HEK293 (cell line): Measurements from ENCODE around the gene MYO5B.

Experiments
- BCL11A ChIP-seq: fragments of 450-650 bp; formaldehyde crosslinking; IDR thresholded peaks from 2 replicates; pipeline ENCODE4 v1.5.1; 2016; ENCODE audit warnings: low read depth, missing biosample characterization, missing genetic modification characterization
- GLIS1 ChIP-seq: fragments of 450-650 bp; formaldehyde crosslinking; IDR thresholded peaks from 2 replicates; pipeline ENCODE4 v1.5.1; 2016; ENCODE audit warnings: missing biosample characterization, missing genetic modification characterization
- HOXA7 ChIP-seq: sonication (generic); formaldehyde crosslinking; IDR thresholded peaks from 2 replicates; pipeline ENCODE4 v1.8.1; 2022; ENCODE audit warnings: missing genetic modification reagents, borderline replicate concordance
- KLF1 ChIP-seq: fragments of 450-650 bp; formaldehyde crosslinking; IDR thresholded peaks from 2 replicates; pipeline ENCODE4 v1.5.1; 2016; ENCODE audit warnings: missing biosample characterization, missing genetic modification characterization
- KLF16 ChIP-seq: fragments of 450-650 bp; formaldehyde crosslinking; IDR thresholded peaks from 2 replicates; pipeline ENCODE4 v1.5.1; 2017; ENCODE audit warnings: missing biosample characterization, missing genetic modification characterization
- MYNN ChIP-seq: fragments of 450-650 bp; formaldehyde crosslinking; IDR thresholded peaks from 2 replicates; pipeline ENCODE4 v1.5.1; 2016; ENCODE audit warnings: missing biosample characterization, missing genetic modification characterization, borderline replicate concordance
- SCRT1 ChIP-seq: fragments of 450-650 bp; formaldehyde crosslinking; IDR thresholded peaks from 2 replicates; pipeline ENCODE4 v1.5.1; 2016; ENCODE audit warnings: missing biosample characterization, missing genetic modification characterization, borderline replicate concordance
- SP3 ChIP-seq: fragments of 450-650 bp; formaldehyde crosslinking; IDR thresholded peaks from 2 replicates; pipeline ENCODE4 v1.5.1; 2016; ENCODE audit warnings: missing biosample characterization, missing genetic modification characterization
- TRIM28 ChIP-seq: IDR thresholded peaks from 2 replicates; pipeline ENCODE4 v1.6.1; 2011; ENCODE audit warnings: low read length, control low read depth, borderline replicate concordance
- ZBTB10 ChIP-seq: fragments of 450-650 bp; formaldehyde crosslinking; IDR thresholded peaks from 2 replicates; pipeline ENCODE4 v1.5.1; 2016; ENCODE audit warnings: missing biosample characterization, missing genetic modification characterization
- ZBTB17 ChIP-seq: fragments of 450-650 bp; formaldehyde crosslinking; IDR thresholded peaks from 2 replicates; pipeline ENCODE4 v1.5.1; 2016; ENCODE audit warnings: missing biosample characterization, missing genetic modification characterization
- ZBTB48 ChIP-seq: fragments of 450-650 bp; formaldehyde crosslinking; IDR thresholded peaks from 2 replicates; pipeline ENCODE4 v1.5.1; 2016; ENCODE audit warnings: missing biosample characterization, missing genetic modification characterization
- ZBTB49 ChIP-seq: fragments of 450-650 bp; formaldehyde crosslinking; IDR thresholded peaks from 2 replicates; pipeline ENCODE4 v1.5.1; 2016; ENCODE audit warnings: missing biosample characterization, missing genetic modification characterization, low read depth
- ZFP69B ChIP-seq: fragments of 450-650 bp; formaldehyde crosslinking; IDR thresholded peaks from 2 replicates; pipeline ENCODE4 v1.5.1; 2016; ENCODE audit warnings: missing biosample characterization, missing genetic modification characterization
- ZIC2 ChIP-seq: fragments of 450-650 bp; formaldehyde crosslinking; IDR thresholded peaks from 2 replicates; pipeline ENCODE4 v1.5.1; 2016; ENCODE audit warnings: missing biosample characterization, missing genetic modification characterization
- ZNF114 ChIP-seq: fragments of 450-650 bp; formaldehyde crosslinking; IDR thresholded peaks from 2 replicates; pipeline ENCODE4 v1.5.0; 2017; ENCODE audit warnings: missing biosample characterization, missing genetic modification characterization
- ZNF140 ChIP-seq: fragments of 450-650 bp; formaldehyde crosslinking; IDR thresholded peaks from 2 replicates; pipeline ENCODE4 v1.5.1; 2016; ENCODE audit warnings: missing biosample characterization, missing genetic modification characterization
- ZNF221 ChIP-seq: fragments of 450-650 bp; formaldehyde crosslinking; IDR thresholded peaks from 2 replicates; pipeline ENCODE4 v1.5.1; 2017; ENCODE audit warnings: missing biosample characterization, missing genetic modification characterization, borderline replicate concordance
- ZNF341 ChIP-seq: fragments of 450-650 bp; formaldehyde crosslinking; IDR thresholded peaks from 2 replicates; pipeline ENCODE4; 2016; ENCODE audit warnings: low read depth, missing biosample characterization, missing genetic modification characterization
- ZNF398 ChIP-seq: fragments of 450-650 bp; formaldehyde crosslinking; IDR thresholded peaks from 2 replicates; pipeline ENCODE4 v1.5.1; 2017; ENCODE audit warnings: missing biosample characterization, missing genetic modification characterization
- ZNF549 ChIP-seq: fragments of 450-650 bp; IDR thresholded peaks from 2 replicates; pipeline ENCODE4 v1.5.1; 2018; ENCODE audit warnings: missing biosample characterization, missing genetic modification characterization, mild to moderate bottlenecking, inconsistent platforms, moderate library complexity
- ZNF561 ChIP-seq: fragments of 450-650 bp; IDR thresholded peaks from 2 replicates; pipeline ENCODE4 v1.5.1; 2018; ENCODE audit warnings: missing biosample characterization, missing genetic modification characterization, borderline replicate concordance
- ZNF623 ChIP-seq: fragments of 450-650 bp; formaldehyde crosslinking; IDR thresholded peaks from 2 replicates; pipeline ENCODE4 v1.5.1; 2016; ENCODE audit warnings: missing biosample characterization, missing genetic modification characterization
- ZNF654 ChIP-seq: fragments of 450-650 bp; formaldehyde crosslinking; IDR thresholded peaks from 2 replicates; pipeline ENCODE4 v1.5.1; 2016; ENCODE audit warnings: low read depth, missing biosample characterization, missing genetic modification characterization
- ZNF660 ChIP-seq: fragments of 450-650 bp; IDR thresholded peaks from 2 replicates; pipeline ENCODE4 v1.5.1; 2018; ENCODE audit warnings: missing biosample characterization, mild to moderate bottlenecking, missing genetic modification characterization
- ZNF791 ChIP-seq: fragments of 450-650 bp; formaldehyde crosslinking; IDR thresholded peaks from 2 replicates; pipeline ENCODE4 v1.5.1; 2016; ENCODE audit warnings: missing biosample characterization, missing genetic modification characterization
- TF ChIP-seq, protein P1 (sequence below): fragments of 450-650 bp; formaldehyde crosslinking; IDR thresholded peaks from 2 replicates; pipeline ENCODE4 v1.5.1; 2017; ENCODE audit warnings: missing biosample characterization, missing genetic modification characterization
- TF ChIP-seq, protein P2 (sequence below): fragments of 450-650 bp; formaldehyde crosslinking; IDR thresholded peaks from 2 replicates; pipeline ENCODE4 v1.5.1; 2016; ENCODE audit warnings: missing biosample characterization, missing genetic modification characterization
- TF ChIP-seq, protein P3 (sequence below): fragments of 450-650 bp; formaldehyde crosslinking; IDR thresholded peaks from 2 replicates; pipeline ENCODE4 v1.5.1; 2016; ENCODE audit warnings: missing biosample characterization, missing genetic modification characterization

Gene MYO5B

GRCh38 chr18:49849331-49850217, 345.4 kb downstream of the MYO5B start (continued):
- TF ChIP-seq ZNF341 (tag by site-specific recombination): peak; percentile 71
- no peak for TF ChIP-seq BCL11A
- TF ChIP-seq ZNF140 (tag by site-specific recombination): no peak
- TF ChIP-seq ZNF398 (tag by site-specific recombination): no peak
- TF ChIP-seq ZBTB48 (tag by site-specific recombination): no peak
- TF ChIP-seq, protein P1, sequence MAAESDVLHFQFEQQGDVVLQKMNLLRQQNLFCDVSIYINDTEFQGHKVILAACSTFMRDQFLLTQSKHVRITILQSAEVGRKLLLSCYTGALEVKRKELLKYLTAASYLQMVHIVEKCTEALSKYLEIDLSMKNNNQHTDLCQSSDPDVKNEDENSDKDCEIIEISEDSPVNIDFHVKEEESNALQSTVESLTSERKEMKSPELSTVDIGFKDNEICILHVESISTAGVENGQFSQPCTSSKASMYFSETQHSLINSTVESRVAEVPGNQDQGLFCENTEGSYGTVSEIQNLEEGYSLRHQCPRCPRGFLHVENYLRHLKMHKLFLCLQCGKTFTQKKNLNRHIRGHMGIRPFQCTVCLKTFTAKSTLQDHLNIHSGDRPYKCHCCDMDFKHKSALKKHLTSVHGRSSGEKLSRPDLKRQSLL (tag by site-specific recombination): no peak
- TF ChIP-seq GLIS1 (tag by site-specific recombination): peak; percentile 94
- no peak for TF ChIP-seq ZNF549 (tag by site-specific recombination)
- 0 out of 2 replicates have a peak, but pooled peaks have one; percentile 39 for TF ChIP-seq KLF16
- no peak for TF ChIP-seq ZNF791 (tag by site-specific recombination)
- TF ChIP-seq SP3 (tag by site-specific recombination): peak; percentile 38; the same call in 1 of the 2 replicates
- TF ChIP-seq KLF1 (tag by site-specific recombination): peak; percentile 66
- TF ChIP-seq ZBTB17 (tag by site-specific recombination): peak; percentile 63
- no peak for TF ChIP-seq ZBTB10 (tag by site-specific recombination)
- no peak for TF ChIP-seq TRIM28
- no peak for TF ChIP-seq ZNF654 (tag by site-specific recombination)
- TF ChIP-seq ZBTB49 (tag by site-specific recombination): no peak
- peak; percentile 73; the same call in 1 of the 2 replicates for TF ChIP-seq MYNN (tag by site-specific recombination)
- no peak for TF ChIP-seq ZFP69B (tag by site-specific recombination)
- TF ChIP-seq HOXA7 (CRISPR knock-in tag): no peak
- no peak for TF ChIP-seq ZNF561 (tag by site-specific recombination)
- peak; percentile 89 for TF ChIP-seq ZIC2
- no peak; the same call in 1 of the 2 replicates for TF ChIP-seq ZNF660 (tag by site-specific recombination)
- TF ChIP-seq ZNF114: no peak
- TF ChIP-seq, protein P2, sequence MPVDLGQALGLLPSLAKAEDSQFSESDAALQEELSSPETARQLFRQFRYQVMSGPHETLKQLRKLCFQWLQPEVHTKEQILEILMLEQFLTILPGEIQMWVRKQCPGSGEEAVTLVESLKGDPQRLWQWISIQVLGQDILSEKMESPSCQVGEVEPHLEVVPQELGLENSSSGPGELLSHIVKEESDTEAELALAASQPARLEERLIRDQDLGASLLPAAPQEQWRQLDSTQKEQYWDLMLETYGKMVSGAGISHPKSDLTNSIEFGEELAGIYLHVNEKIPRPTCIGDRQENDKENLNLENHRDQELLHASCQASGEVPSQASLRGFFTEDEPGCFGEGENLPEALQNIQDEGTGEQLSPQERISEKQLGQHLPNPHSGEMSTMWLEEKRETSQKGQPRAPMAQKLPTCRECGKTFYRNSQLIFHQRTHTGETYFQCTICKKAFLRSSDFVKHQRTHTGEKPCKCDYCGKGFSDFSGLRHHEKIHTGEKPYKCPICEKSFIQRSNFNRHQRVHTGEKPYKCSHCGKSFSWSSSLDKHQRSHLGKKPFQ (tag by site-specific recombination): no peak
- TF ChIP-seq ZNF221: no peak
- TF ChIP-seq, protein P3, sequence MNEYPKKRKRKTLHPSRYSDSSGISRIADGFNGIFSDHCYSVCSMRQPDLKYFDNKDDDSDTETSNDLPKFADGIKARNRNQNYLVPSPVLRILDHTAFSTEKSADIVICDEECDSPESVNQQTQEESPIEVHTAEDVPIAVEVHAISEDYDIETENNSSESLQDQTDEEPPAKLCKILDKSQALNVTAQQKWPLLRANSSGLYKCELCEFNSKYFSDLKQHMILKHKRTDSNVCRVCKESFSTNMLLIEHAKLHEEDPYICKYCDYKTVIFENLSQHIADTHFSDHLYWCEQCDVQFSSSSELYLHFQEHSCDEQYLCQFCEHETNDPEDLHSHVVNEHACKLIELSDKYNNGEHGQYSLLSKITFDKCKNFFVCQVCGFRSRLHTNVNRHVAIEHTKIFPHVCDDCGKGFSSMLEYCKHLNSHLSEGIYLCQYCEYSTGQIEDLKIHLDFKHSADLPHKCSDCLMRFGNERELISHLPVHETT (tag by site-specific recombination): no peak
- TF ChIP-seq ZNF623 (tag by site-specific recombination): no peak
- no peak for TF ChIP-seq SCRT1 (tag by site-specific recombination)
